HTERT RPE-1 (cell line): ENCODE data around the gene IDUA.

Experiments
- in situ Hi-C: fragments of 300-500 bp; cut with MboI; formaldehyde crosslinking; loops from 4 replicates; pipeline ENCODE4 v1.14.3; 2020; ENCODE audit warnings: low sequenced_read_pairs

The IDUA gene

GRCh38 chr4:1013225-1014073, 26.6 kb downstream of the IDUA start:
- in situ Hi-C loops: no loop called here

DNA sequence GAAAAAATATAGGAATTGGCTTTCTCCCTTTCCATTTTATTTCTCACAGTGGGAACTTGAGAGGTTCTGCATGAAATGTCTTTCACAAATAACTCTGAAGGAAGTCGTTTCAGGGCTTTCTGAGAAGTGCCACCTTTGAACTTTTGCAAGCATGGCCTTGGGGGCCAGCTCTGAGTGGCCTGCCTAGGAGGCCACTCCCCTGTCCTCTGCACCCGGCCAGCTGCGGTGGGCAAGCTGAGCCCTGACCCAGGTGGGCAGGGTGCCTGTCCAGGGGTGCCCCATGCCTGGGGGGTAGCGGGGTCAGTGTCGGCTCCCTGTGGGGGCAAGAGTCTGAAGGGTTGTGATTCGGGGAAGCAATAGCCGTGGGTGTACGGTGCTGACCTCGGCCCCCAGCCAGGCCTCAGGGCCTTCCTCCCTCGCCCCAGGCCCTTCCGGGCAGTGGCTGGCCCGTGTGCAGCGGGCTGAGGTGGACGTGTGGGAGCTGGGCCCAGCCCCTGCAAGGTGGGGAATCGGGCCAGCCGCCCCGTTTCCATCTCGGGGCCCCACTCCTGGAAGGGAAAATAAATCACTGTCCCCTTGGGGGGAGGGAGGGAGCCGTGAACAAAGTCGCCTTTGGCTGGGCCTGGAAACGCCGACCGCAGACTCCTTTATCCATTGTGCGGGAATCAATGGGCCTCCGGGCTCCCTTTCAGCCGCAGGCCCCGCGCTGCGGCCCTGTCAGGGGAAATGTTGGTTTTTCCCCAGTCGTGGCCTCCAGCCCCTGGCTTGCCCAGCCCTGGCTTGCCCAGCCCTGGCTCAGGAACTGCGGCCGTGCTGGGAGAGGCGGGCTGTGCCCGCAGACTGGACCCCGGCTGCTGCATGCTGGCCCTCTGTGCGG, 27.7 kb downstream of the IDUA start:
- in situ Hi-C loops: no loop called here

DNA sequence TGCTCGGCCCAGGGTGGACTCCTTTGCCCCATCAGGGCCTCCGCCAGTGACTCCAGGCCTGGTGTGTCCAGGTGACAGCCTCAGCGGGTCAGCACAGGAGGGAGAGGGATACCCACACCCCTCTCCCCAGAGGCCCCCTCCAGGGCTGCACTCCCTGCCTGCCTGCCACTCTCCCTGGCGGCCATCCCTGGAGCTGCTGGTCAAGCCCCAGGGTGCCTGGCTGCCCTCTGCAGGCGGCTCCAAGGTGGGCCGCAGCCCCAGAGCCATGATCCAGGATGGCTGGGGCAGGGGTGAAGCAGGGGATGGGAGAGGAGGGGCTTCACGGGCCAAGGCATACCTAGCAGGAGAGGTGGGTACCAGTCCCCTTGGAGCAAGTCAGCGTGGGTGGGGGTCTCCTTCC, 28.3 kb downstream of the IDUA start:
- in situ Hi-C loops: no loop called here

GRCh38 chr4:1015746-1016145, 28.9 kb downstream of the IDUA start:
- in situ Hi-C loops: no loop called here

GRCh38 chr4:1017211-1017610, 30.4 kb downstream of the IDUA start:
- in situ Hi-C loops: no loop called here

- in situ Hi-C loops: no loop called here
Measured at GRCh38 chr4:1017706-1018105, 30.9 kb downstream of the IDUA start.

DNA sequence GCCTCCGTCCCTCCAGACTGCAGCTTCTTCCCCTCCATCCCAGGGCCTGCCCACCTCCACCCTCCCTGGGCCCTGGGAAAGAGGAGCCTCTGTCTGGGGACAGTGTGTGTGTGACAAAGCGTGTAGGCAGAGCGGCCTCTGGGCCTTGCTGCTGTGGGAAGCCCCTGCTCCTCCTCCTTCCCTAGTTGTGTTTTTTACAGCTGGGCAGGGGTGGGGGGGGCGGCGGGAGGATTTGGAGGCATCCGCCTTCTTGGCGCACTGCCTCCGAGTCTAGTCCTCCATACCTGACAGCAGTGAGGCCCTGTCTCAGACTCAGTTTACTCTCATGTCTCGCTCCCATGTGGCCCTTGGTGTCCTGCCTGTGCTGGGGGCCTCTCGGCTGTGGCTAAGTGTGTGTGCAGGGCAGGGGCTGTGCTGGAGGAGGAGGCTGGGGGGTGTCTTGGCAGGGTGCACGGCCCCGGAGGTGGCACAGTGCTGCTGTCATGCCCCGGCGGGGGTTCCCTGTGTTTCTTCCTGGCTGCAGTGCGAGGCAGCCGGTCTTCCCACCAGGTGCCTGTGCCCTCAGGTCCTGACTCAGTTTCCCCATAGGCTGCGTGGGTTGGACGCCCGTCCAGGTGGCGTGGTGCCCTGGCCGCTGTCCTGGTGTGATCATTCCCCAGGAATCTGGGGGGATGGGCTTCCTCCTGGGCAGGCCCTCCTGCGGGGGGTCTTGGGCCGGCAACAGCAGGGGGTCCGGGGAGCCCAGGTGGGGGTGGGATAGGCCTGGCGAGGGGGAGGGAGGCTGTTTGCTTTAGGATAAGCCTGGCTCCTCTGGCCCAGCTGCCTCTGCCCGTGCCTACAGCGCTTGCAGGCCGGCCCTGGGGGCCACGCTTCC, 31.5 kb downstream of the IDUA start:
- in situ Hi-C loops: no loop called here

GRCh38 chr4:1019320-1019719, 32.5 kb downstream of the IDUA start:
- in situ Hi-C loops: no loop called here

DNA sequence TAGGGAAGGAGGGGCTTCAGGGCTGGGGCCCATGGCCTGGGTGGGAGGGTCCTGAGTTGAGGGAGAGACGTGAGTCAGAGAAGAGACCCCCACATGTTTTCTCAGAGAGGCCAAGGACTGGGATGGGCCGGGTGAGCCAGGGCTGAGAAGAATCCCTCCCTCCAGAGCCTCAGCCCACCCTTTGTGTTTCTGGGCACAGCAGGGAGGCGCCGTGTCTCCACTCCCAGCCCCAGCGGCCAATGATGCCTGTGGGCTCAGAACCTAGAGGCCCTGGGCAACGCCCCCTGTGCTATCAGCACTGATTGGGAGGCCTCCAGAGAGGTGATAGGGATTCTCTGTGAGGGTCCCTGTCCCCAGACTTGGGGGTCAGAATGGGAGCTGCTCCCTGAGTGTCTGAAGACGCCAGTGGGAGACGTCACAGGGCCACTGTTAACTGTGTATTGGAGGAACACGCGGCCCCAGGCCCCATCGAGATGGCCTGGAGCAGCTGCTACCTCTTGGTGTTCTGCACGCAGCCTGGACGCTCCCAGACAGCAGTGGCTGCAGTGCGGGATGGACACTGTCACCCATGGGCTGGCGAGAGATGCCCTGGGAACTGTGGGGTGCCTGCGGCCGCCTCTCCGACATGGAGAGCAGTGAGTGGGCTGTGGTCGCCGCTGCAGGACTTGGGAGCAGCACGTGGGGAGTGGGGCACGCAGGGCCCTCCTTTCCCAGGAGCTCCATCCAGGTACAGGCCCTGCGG, 33.1 kb downstream of the IDUA start:
- in situ Hi-C loops: no loop called here

GRCh38 chr4:1021386-1022050, 34.7 kb downstream of the IDUA start:
- in situ Hi-C loops: no loop called here

DNA sequence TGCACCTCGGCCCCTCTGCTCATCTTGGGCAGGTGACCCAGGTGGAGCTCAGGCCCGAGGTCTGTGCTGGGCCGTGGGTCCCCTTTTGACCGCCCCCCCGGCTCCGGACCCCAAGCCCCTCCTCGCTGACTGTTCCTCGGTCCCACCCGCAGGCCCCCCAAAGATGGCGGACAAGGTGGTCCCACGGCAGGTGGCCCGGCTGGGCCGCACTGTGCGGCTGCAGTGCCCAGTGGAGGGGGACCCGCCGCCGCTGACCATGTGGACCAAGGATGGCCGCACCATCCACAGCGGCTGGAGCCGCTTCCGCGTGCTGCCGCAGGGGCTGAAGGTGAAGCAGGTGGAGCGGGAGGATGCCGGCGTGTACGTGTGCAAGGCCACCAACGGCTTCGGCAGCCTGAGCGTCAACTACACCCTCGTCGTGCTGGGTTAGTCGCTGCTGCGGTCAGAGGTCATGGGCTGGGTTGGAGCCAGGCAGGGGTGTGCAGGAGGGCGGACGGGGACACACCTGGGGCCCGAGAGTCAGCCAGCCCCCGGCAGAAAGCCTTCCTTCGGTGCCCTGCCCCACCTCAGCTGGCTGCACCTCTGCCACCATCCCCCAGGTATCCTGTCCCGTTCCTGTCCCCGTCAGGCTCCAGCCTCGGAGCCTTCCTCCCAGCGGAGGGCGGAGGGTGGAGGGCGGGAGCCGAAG, 35.4 kb downstream of the IDUA start:
- in situ Hi-C loops: no loop called here

GRCh38 chr4:1022739-1023066, 35.9 kb downstream of the IDUA start:
- in situ Hi-C loops: no loop called here

GRCh38 chr4:1023075-1023640, 36.3 kb downstream of the IDUA start:
- in situ Hi-C loops: no loop called here

GRCh38 chr4:1023895-1024740, 37.3 kb downstream of the IDUA start:
- in situ Hi-C loops: no loop called here

DNA sequence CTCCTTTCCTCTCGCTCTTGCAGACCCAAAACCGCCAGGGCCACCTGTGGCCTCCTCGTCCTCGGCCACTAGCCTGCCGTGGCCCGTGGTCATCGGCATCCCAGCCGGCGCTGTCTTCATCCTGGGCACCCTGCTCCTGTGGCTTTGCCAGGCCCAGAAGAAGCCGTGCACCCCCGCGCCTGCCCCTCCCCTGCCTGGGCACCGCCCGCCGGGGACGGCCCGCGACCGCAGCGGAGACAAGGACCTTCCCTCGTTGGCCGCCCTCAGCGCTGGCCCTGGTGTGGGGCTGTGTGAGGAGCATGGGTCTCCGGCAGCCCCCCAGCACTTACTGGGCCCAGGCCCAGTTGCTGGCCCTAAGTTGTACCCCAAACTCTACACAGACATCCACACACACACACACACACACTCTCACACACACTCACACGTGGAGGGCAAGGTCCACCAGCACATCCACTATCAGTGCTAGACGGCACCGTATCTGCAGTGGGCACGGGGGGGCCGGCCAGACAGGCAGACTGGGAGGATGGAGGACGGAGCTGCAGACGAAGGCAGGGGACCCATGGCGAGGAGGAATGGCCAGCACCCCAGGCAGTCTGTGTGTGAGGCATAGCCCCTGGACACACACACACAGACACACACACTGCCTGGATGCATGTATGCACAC, 38.2 kb downstream of the IDUA start:
- in situ Hi-C loops: no loop called here

GRCh38 chr4:1026115-1026514, 39.3 kb downstream of the IDUA start:
- in situ Hi-C loops: no loop called here

DNA sequence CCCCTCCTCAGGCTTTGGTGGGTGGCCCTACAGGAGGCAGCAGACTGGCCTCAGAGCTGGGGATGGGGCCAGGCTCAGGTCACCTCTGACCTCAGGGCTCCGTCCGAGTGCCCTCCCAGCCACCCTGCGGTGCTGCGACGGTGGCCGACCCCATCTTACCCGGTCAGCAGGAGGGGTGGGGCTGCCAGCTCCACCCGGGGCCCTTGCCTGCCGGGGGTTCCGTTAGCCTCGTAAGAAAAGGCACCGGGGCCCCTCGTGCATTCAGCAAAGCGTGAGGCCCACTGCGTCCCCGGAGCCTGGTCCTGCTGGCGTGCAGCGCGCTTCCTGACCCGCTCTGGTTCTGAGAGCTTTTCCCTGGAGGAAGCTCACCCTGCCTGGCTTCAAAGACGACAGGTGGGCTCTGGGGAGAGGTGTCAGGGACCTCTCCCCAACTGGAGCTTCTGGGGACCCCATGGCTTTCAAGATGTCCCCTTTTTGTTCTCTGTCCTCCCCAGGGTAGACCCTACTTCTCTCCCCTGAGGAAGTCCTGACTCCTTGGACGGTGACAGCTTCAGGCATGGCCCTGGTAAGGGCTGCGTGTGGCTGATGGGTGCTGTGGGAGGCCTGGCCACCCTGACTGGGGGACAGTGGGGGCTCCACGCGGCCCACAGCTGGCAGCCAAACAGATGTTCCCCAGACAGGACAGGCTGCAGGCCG, 40.5 kb downstream of the IDUA start:
- in situ Hi-C loops: no loop called here
